ENCODE measurements around the gene ELAVL4.

ELAVL4 gene

GRCh38 chr1:50180367-50180766 lies 71.6 kb downstream of the ELAVL4 start:
- DNase-seq (ENCODE audit: low spot score), result no peak

- DNase-seq (ENCODE audit: low spot score), result no peak
Measured at GRCh38 chr1:50181027-50181663, 72.4 kb downstream of the ELAVL4 start.

- no peak for DNase-seq (ENCODE audit: low spot score)
Measured at GRCh38 chr1:50183378-50184133, 74.8 kb downstream of the ELAVL4 start.

GRCh38 chr1:50189369-50189768 lies 80.6 kb downstream of the ELAVL4 start:
- DNase-seq (ENCODE audit: low spot score), result no peak

- DNase-seq (ENCODE audit: low spot score), result no peak
Measured at GRCh38 chr1:50193002-50193401, 84.3 kb downstream of the ELAVL4 start.

- DNase-seq (ENCODE audit: low spot score), result no peak
Measured at GRCh38 chr1:50195205-50195604, 86.5 kb downstream of the ELAVL4 start.

GRCh38 chr1:50196081-50196480 lies 87.4 kb downstream of the ELAVL4 start:
- no peak for DNase-seq (ENCODE audit: low spot score)

DNA sequence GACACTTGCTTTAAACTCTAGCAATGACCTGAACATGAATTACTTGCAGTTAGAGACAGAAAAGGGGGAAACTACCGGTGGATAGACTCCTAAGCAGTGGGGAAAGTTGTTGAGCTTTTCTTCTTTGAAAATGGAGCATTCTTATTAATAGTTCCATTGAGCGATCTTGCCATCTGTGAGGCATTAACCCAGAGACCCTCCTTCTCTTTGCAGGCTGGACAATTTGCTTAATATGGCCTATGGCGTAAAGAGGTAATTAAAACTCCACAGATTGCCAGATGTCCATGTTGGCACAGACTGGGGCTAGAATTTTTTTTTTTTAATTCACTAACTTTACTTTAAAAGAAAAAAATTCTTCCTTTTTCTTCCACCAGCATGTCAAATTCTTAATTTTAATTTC lies 88.5 kb downstream of the ELAVL4 start:
- DNase-seq (ENCODE audit: low spot score), result no peak

DNA sequence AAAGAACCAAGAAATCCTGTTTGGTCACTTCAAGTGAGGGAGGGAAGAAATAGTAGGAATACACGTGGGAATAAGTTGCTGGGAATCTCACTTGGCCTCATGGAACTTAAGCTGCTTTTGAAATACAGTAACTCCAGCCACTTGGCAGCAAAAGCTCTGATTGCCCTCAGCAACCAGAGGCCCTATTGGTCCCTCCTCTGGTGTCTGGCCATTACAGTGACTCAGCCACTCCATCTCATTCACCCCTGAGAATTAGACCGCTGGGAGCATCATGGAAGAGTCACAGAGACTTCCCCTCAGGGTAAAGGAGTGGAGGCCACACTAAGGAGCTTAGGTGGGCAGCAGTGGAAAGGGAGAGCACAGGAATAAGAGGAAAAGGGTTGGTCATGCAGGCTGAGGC lies 99.6 kb downstream of the ELAVL4 start:
- DNase-seq (ENCODE audit: low spot score), result no peak

GRCh38 chr1:50208756-50209155 lies 100.0 kb downstream of the ELAVL4 start:
- no peak for DNase-seq (ENCODE audit: low spot score)

- DNase-seq (ENCODE audit: low spot score), result no peak
Measured at GRCh38 chr1:50209749-50210148, 101.0 kb downstream of the ELAVL4 start.

DNA sequence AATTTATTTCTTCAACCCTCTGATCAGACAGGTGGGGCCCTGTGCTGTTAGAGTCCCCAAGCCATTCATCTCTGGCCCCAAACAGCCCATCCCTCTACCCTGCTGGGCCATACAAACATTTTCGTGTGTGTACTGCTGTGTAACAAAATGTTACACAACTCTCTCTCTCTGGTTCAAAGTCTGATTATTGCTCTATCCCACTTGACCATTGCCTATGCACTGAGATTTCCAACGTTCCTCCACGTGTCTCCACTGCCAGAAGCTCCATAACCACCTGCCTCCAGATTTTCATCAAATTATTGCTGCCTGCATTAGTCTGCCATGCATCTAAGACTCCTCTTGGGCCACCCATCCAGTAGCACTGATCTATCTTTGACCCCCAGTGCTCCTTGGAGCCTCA lies 104.8 kb downstream of the ELAVL4 start:
- DNase-seq (ENCODE audit: low spot score), result no peak

- no peak for DNase-seq (ENCODE audit: low spot score)
Measured at GRCh38 chr1:50214717-50215116, 106.0 kb downstream of the ELAVL4 start.

DNA sequence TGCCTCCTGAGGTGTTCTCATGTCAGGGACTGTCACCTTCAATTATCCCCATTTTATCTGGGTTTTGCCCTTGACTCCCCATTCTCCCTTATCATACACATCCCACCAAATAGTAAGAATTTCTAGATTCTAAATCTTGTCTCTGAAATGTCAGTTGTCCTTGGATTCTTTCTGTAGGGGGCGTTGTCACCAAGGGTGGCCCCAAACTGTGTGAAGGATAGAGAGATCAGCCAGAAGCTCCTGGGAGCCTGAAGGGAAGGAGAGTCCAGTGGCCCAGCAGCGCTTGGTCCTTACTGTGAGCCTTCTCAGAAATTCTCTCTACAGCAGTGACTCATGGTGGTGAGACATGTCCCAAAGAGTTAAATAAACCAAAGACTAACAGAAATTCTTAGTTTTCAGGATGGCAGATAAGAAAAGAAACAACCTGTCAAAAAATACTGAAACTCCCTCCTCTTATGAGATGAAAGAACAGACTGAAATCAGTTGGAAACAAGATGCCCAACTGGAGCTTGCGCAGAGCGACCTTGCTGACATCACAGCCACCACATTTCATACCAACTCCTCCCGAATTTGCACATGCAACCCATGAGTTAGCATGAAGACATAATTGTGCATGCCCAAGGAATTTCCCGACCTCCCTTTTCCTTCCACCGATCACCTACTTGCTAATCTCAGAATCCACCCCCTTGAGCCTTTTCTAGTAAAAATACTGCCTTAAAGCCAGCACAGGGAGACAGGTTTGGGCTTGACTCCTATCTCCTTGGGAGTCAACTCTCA lies 109.8 kb downstream of the ELAVL4 start:
- DNase-seq (ENCODE audit: low spot score), result no peak

DNA sequence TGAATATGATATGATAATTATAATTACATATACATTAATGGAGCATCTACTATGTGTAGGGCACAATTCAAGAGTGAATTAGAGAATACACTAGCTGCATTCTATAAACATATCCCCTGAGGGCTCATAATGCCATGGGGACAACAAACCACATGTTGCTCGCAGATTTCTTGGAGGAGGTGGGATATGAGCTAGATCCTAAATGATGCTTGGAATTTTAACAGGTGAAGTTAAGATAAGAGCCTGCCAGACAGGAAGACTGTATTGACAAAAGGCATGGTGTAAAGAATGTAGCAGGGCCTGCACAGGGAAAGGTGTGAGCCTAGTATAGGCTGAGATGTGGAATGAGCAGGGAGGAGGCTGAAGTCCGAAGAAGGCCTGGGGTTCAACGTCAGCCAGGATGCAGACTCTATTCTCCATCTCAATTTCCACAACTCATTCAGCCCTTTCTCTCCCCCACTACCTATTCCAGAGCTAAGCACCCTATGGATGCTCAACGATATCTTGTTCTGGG lies 120.2 kb downstream of the ELAVL4 start:
- DNase-seq (ENCODE audit: low spot score), result no peak

- no peak for DNase-seq (ENCODE audit: low spot score)
Measured at GRCh38 chr1:50231209-50231608, 122.5 kb downstream of the ELAVL4 start.

DNA sequence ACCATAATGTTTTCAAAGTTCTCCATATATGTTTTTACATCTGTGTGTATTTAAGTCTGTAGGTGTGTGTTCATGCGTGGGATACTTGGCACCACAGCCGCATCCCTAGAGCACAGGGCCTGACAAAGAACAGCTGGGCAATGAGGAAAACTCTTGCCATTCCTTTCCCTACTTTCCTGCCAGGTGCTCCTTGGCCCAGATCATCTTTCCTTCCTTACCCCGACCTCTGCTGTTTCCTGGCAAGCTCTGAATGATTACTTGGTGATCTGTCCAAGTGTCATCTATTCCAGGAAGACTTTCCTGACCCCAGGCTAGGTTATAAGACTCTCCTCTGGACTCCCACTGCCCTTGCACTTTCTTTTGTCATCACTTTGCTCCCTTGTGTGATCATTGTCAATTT lies 123.6 kb downstream of the ELAVL4 start:
- DNase-seq (ENCODE audit: low spot score), result no peak

DNA sequence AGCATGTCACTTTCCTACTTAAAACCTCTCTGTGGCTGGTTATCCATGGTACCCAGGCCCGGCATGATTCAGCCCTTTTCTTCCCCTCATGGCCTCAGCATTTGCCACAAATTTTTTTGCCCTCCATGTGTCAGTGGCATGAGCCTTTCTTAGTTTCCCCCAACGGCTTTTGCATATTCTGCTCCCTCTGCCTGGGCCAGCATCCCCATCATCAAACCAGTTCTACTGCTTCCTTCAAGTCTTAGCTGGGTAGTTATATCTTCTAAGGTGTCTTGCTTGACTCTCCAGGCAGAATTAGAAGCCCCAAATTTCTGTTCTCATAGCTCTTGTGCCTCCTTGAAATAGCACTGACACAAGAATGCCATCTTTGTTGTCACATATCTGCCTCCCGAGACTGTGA lies 127.9 kb downstream of the ELAVL4 start:
- no peak for DNase-seq (ENCODE audit: low spot score)

- no peak for DNase-seq (ENCODE audit: low spot score)
Measured at GRCh38 chr1:50237056-50237455, 128.3 kb downstream of the ELAVL4 start.

- DNase-seq (ENCODE audit: low spot score), result no peak
Measured at GRCh38 chr1:50243939-50244338, 135.2 kb downstream of the ELAVL4 start.

DNA sequence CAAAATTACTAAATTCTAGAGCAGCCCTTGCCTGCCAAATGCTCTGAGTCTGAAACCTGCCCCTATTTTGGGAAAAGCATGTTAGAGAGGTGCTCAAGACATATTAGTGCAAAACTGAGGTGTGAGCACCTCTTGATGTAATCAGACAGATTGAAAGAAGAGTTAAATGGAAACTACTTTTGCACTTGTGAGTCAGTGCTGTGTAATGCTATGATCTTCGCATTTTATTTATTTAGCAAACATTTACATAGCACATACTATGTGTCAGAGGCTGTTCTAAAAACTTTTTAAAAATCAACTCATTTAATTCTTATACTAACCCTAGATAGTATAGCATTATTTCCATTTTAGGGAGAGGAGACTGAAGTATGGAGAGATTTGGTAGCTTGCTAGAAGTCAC lies 138.1 kb downstream of the ELAVL4 start:
- no peak for DNase-seq (ENCODE audit: low spot score)

- peak; percentile 81 for DNase-seq (ENCODE audit: low spot score)
Measured at GRCh38 chr1:50251702-50252101, 143.0 kb downstream of the ELAVL4 start.

DNA sequence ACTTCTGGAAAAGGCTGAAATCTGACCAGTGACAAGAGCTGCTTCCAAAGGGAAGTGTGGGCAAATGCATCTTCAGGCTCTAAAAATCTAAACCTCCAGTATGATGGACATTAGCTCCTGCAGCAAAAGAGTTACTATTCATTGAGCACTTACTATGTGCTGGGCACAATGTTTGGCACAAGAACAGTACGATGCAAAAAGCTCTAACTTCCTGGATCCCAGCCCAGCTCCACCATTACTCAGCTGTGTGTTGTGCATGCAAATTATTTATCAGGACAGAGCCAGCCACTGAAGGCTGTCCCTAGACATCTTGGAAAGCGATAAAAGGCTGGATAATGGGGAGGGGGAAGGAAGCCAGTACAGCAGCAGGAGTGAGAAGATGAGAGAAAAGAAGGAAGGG lies 143.5 kb downstream of the ELAVL4 start:
- no peak for DNase-seq (ENCODE audit: low spot score)
